Daoy (cell line): ENCODE measurements around the gene CCDC40. TPM values are rescaled to one million over a fixed set of nuclear protein-coding genes. Genes with fewer than 3 reads are reported as not detected.
"Not testable (repeated sequence)": the region's sequence is repeated elsewhere in the genome, so short reads cannot be mapped to it uniquely, and the experiment has no call there.

Source experiments
- DNase-seq: peaks from one replicate; pipeline ENCODE4 v3.0.0-alpha.2; 2015; ENCODE audit warnings: low read depth
- total RNA-seq: library from RNA; depleted of rRNA; stranded (reverse); fragments of >200 nt; shearing (Covaris generic); gene quantifications from 2 replicates; pipeline ENCODE4 v1.2.3, GENCODE V29; 2014

The CCDC40 gene
- total RNA-seq, 1 experiment from 2014 or later = 1.7 TPM

DNA sequence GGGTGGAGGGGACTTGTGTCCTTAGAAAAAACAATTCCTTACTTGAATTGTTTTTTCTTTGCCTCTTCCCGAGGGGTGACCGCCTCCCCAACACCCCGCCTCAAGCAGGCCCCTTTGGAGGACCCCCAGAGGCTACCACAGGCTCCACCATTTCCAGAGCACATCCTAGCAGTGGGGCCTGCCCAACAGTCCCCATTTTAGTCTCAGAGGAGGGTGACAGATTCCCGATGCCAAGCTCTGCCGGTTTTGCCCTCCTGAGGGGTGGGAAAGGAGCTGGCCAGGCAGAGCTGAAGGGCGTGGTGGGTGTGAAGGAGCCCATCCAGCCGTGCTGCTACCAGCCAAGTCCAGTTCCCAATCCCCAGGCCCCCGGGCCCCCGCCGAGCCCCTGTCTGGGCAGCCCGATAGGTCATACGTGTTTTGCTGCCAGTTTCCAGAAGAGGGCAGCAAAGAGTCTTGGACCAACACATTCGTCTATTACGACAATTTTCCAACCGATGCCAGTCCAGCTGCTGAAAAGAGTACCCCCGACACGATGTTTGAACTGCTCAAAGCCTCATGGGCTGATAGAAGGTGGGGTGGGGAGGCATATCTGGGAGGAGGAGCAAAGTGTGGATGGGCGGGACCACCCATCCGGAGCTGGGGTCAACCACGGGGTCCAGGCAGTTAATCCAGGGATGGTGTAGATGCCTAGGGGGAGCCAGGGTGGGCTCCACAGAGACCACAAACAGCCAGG is 46.1 kb downstream of the CCDC40 start:
- DNase-seq = peak; percentile 61

DNA sequence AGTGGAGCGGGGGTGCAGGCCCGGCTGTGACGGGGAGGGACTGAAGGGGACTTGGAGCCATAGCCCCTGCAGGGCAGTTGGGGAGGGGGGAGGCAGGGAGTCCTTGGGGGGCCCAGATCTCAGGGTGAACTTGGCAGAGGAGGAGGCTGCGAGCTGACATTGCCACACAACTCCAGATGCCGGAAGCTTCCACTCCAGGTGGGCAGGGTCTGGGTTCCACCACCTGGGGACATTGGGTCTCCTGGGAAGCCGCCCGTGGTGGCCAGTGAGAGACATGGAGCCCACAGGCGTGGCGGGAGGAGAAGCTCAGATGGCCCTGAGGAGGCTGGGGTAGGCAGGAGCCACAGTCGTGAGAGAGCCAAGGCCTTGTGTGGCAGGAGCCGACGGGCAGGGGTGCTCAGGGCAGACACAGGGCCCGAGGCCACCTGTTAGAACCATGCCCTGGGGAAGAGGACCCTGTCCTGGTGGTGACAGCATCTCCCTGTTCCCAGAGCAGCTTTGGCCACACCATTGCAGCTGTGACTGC is 46.8 kb downstream of the CCDC40 start:
- DNase-seq = no peak

DNA sequence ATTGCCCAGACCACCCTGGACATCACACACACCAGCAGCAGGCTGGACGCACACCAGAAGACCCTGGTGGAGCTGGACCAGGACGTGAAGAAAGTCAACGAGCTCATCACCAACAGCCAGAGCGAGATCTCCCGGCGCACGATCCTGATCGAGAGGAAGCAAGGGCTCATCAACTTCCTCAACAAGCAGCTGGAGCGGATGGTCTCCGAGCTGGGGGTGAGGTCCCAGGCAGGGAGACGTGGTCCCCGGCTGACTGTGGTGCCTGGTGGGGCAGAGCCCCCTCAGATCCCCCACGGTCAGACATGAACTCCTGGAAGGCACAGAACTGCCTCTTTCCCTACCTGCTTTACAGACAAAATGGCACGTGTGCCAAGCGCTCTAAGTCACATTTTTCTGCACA is 48.3 kb downstream of the CCDC40 start:
- no peak for DNase-seq

DNA sequence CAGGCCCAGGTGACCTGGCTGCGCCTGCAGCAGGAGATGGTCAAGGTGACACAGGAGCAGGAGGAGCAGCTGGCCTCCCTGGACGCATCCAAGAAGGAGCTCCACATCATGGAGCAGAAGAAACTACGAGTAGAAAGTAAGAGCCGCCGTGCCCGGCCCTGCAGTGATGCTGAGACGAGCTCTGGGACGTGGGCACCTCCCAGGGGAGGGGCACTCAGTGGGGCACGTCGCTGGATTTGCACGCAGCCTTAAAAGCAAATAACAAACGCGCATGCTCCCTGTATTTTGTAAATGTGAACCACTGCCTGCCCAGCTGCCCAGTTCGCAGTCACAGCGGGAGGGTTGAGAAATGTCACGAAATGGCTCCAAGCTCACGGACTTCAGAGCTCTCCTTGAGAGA is 49.6 kb downstream of the CCDC40 start:
- no peak for DNase-seq

DNA sequence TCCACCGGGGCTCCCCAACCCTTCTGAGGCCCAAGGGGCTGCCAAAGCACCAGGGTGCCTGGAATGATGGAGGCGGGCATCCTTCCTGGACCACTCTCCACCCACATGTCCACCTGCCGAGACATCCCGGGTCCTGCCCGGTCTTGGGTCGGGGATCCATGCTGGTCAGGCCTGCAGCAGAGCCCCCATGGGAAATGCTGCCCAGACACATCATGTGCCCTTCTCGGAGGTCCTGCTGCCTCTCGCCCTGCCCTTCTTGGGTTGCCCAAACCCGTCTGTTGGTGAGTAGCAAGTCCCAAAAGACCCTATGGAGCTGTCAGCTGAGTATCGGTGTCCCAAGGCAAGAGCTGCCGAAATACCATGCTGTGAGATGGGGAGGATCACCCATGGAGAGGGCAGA is 50.2 kb downstream of the CCDC40 start:
- DNase-seq = no peak

DNA sequence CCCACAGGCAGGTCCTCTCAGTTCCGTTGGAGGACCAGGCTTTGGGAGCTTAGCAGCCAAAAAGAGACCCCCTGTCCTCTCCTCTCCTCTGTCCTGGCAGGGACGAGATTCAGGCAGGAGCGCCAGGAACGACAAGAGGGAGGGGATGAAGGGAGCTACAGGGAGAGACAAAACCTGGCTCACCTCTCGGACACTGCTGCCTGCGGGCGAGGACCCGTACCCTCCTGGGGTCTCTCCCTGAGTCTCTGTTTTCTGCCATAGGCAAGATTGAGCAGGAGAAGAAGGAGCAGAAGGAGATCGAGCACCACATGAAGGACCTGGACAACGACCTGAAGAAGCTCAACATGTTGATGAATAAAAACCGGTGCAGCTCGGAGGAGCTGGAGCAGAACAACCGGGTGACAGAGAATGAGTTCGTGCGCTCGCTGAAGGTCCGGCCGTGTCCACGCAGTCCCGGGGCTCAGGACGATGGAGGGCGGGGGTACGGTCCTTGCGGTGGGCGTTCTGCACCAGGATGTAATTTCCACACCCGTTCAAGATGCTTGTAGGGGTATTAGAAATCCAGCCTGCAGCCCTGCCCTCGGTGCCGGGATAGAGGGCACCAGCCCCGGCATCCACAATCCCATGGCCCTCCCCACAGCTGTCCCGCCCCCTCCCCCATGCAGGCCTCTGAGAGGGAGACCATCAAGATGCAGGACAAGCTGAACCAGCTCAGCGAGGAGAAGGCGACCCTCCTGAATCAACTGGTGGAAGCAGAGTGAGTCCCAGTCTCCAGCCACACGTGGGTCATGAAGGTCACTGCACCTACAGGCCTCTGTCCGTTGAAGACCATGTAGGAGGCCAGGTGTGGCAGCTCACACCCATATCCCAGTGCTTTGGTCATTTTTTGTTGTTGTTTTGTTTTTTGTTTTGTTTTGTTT is 51.2 kb downstream of the CCDC40 start:
- no peak for DNase-seq

DNA sequence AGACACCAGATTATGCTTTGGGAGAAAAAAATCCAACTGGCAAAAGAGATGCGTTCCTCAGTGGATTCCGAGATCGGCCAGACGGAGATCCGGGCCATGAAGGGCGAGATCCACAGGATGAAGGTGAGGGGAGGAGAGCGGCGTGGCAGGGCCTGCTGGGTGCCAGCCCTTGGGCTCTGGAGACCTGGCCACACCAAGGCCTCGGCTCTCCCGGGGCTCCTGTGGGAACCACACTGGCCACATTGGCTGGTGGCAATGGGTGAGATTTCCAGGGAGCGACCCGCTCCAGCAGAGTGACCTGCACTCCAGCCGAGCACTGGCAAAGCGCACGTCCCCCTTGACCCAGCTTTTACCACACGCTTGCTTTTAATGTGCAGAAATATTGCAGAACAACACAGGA is 53.3 kb downstream of the CCDC40 start:
- no peak for DNase-seq

DNA sequence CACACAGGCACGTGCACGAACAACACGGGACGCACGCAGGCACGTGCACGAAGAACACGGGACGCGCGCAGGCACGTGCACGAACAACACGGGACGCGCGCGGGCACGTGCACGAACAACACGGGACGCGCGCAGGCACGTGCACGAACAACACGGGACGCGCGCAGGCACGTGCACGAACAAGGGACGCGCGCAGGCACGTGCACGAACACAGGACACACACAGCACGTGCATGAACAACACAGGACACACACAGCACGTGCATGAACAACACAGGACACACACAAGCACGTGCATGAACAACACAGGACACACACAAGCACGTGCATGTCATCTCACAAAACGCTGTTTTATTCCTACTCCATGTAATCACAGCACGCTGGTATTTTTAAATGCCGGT is 53.7 kb downstream of the CCDC40 start:
- not testable (repeated sequence) for DNase-seq

DNA sequence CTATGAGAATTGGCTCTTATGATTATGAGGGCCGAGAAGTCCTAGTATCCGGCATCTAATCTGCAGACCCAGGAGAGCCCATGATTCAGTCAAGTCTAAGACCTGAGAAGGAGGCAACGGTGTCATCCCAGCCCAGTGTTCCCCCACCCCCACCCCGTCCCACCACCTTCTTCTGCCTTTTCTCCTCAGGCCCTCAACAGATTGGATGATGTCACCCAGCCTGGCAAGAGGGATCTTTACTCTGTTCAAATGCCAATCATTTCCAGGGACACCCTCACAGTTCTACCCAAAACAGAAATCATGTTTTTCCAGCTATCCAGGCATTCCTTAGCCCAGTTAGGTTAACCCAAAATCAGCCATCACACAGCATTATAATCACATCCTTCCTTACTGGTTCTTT is 54.9 kb downstream of the CCDC40 start:
- DNase-seq = no peak

DNA sequence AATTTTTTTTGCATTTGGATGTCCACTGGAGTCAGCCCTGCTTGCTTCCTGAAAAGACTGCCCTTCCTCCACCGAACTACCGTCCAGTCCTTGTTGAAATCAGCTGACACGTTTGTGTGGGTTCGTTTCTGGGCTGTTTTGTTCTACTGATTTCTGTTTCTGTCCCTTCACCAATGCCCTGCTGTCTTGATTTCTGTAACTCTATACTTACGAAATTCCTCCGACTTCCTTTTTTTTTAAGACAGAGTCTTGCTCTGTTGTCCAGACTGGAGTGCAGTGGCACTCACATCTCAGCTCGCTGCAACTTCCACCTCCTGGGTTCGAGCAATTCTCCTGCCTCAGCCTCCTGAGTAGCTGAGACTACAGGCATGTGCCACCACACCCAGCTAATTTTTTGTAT is 56.5 kb downstream of the CCDC40 start:
- DNase-seq = no peak

DNA sequence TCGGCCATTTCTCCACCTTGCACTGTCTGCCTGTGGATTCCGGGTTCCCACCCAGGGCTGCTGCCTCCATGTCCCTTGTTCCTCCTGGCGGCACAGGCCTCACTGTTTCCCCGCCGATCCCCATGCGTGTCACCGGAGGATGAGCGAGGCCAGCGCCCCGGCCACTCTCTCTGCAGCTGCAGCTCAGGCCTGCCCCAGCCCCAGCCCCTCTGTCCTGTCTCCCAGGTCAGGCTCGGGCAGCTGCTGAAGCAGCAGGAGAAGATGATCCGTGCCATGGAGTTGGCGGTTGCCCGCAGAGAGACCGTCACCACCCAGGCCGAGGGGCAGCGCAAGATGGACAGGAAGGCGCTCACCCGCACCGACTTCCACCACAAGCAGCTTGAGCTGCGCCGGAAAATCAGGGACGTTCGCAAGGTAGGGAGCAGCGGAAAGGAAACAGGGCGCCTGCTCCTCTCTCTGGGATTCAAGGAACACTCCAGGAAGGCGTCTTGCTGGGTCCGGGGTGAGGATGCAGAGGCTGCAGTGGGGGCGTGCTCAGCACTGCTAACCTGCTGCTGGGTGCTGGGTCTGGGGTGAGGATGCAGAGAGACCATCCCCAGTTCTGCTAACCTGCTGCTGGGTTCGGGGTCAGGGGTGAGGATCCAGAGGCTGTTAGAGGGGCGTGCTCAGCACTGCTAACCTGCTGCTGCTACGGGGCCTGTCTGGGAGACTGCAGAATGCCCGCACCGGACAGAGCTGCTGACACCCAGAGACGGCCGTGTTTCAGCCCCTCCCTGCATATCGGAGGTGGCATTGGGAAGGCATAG is 58.8 kb downstream of the CCDC40 start:
- no peak for DNase-seq

DNA sequence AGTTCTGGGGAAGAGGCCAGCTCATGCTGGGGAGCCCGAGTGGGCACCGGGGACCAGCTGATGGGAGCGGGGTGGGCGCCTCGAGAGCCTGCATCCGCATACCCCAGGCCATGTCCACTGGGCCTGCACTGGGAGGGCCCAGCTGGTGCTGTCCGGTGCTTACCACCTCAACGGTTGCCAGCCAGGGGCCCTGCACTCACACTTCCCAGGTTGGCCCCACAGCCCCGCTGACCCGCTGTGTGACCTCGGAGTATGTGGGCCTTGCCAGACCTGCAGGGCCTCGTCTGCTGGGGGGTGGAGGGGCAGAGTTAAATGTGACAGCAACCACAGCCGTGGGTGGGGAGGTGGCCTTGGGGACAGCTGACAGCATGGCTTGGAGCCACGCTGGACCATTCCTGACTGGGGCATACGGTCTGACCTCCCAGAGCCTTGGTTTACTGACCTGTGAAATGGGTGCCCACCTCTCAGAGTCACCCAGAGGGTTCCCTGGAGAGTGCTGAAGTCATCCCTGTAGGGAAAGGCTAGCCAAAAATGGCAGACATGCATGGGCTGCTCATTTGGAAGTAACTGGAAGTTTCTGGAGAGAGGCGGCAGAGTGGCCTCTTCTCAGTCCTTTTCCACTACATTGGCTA is 59.5 kb downstream of the CCDC40 start:
- no peak for DNase-seq

DNA sequence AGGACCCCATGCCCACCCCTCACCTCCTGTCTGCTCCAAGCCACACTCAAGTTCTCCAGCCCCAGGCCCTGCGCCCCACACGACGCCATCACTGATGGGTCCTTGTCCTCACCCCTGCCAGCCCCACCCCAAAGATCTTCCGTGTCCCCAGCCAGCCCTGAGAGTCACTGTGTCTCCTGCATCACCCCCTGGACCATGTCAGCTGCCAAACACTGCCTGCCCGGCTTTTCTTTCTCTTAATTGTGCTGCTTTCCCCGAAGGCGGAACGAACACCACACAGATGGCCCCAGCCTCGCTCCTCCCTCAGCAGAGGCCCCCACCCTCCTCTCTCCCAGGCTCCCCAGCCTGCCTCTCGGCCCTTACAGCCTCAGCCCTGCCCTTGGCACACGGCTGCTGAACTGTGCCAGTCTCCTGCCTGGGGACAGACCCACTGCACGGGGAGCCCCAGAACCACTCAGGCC is 60.1 kb downstream of the CCDC40 start:
- no peak for DNase-seq

DNA sequence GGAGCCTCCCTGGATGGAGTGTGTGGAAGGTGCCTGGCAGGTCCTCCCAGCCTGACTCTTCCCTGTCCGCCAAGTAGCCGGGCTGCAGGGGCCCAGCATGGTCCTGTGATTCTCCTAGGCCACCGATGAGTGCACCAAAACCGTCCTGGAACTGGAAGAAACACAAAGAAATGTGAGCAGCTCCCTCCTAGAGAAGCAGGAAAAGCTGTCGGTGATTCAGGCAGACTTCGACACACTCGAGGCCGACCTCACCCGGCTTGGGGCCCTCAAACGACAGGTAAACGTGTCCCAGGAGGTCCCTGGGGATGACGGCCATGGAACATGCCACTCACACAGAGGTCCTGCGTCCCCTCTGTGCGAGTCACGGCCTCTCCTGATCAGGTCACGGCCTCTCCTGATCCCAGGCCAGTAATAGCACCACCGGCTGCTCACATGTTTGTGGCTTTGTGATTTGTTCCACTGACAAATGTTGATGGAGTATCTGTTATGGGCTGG is 60.7 kb downstream of the CCDC40 start:
- no peak for DNase-seq

DNA sequence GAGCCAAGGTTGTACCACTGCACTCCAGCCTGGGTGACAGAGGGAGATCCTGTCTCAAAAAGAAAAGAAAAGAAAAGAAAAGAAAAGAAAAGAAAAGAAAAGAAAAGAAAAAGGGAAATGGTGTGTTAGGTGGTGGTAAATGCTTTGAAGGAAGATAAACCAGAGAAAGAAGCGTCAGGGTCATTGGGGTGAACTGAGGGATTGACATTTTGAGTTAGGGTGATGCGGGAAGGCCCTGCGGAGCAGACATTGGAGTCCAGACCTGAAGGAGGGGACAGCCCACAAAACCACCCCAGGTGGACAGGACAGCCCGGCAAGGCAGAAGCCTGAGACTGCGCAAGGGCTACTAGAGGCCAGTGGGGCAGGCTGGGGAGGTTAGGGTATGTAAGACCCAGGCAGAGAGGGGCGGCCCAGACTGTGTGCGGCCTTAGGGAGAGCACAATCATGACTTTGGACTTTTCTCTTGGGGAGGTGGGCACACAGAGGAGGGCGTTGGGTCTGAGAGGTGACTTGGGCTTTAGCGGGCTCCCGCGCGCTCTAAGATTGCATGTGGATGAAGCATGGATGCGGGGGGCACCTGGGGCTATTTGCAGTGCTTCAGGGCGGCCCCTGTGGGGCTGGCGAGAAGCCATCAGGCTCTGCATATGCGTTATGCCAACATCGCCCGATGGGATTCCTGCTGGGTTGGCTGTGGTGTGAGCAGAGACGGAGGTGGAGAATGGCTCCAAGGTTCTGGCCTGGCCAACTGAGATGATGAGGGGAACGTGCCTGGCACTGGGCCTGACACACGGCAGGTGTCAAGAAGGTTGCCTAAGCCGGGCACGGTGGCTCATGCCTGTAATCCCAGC is 61.6 kb downstream of the CCDC40 start:
- no peak for DNase-seq

DNA sequence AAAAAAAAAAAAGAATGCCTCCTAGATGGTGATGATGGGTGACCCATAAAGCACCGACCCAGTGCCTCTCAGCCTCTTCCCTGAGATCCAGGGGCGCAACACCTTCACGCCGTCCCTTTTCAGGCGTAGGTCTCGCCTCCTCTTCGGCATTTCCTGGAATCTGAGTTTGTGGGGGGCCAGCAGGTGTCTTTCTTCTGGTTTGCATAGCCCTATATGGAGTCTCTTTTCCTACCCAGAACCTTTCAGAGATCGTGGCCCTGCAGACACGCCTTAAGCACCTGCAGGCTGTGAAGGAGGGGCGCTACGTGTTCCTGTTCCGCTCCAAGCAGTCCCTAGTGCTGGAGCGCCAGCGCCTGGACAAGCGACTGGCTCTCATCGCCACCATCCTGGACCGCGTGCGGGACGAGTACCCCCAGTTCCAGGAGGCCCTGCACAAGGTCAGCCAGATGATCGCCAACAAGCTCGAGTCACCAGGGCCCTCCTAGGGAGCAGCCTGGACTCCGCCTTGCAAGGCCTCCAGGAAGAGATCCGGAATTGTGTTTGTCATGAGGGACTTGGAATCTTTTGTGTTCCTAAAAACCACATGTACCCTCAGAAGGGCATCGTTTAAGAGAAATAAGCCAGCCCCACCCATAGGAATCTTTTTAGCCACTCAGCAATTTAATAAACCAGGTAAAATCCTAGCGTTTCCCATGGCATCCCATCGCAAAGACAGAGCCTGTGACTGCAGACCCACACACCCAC is 63.0 kb downstream of the CCDC40 start:
- no peak for DNase-seq

DNA sequence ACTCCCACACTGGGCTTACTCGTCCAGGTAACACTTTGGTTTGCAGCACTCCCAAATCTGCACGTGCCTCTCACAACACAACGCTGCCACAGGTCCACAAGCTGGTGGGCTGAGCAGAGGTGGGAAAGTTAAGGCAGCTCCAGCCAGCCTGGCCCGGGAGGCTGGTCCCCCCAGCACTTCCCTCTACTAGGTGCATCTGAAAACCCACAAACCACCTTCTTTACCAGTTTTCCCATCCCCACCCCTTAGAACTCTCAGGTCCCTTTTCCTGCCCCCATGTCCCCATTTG is 63.5 kb downstream of the CCDC40 start:
- DNase-seq = no peak

DNA sequence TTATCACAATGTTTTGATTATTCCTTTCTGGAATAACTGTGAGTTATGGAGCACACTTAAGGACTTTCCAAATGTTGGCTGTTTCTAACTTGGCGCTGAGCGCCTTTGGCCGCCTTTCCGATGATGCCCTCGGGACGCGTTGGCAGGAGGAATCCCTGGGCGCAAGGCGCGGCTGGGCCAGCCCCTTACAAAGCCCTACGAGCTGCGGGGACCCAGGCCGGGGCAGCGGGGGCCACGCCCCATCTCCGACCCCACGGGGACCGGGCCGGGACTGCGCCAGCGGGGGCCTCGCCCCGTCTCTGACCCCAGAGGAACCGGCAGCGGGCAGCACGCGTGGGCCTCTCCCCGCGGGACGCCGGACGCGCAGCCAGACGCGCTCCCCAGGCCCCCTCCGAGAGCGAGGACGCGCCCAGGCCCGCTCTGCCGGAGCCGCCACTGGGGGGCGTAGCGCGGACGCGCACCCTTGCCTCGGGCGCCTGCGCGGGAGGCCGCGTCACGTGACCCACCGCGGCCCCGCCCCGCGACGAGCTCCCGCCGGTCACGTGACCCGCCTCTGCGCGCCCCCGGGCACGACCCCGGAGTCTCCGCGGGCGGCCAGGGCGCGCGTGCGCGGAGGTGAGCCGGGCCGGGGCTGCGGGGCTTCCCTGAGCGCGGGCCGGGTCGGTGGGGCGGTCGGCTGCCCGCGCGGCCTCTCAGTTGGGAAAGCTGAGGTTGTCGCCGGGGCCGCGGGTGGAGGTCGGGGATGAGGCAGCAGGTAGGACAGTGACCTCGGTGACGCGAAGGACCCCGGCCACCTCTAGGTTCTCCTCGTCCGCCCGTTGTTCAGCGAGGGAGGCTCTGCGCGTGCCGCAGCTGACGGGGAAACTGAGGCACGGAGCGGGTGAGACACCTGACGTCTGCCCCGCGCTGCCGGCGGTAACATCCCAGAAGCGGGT is 64.8 kb downstream of the CCDC40 start, which contains the start of gene GAA:
Gene GAA (plus strand): TSS at position 571 of the 935 bp plus-strand sequence. CDS start 3,006 bp downstream, outside the sequence.
- DNase-seq = peak; percentile 86
